MM.1S (cell line): ENCODE data around the gene WDR62.

Experiments
- CTCF ChIP-seq: fragments of 300-600 bp; sonication (generic); IDR thresholded peaks from 2 replicates; pipeline ENCODE4 v1.5.1; 2016; ENCODE audit warnings: antibody characterized with exemption, low read length, mixed read lengths
- EZH2 ChIP-seq: fragments of 300-600 bp; sonication (generic); optimal IDR thresholded peaks from 2 replicates; pipeline ENCODE3; 2017; ENCODE audit warnings: low read depth, mild to moderate bottlenecking, antibody characterized with exemption, low read length, mixed read lengths

GRCh38 chr19:36027696-36028095 lies 27.0 kb upstream of the WDR62 start:
- TF ChIP-seq CTCF (no peak), EZH2 (no peak)
